Hematopoietic multipotent progenitor cell treated with erythropoietin and hydrocortisone succinate and interleukin-3 and kit ligand, for 15 days (in vitro differentiated cells): Measurements from ENCODE around the gene SELPLG.
"Not testable (repeated sequence)": the region's sequence is repeated elsewhere in the genome, so short reads cannot be mapped to it uniquely, and the experiment has no call there.

Experiments used
- DNase-seq: peaks from one replicate; pipeline ENCODE4 v3.0.0-alpha.2; 2015; ENCODE audit warnings: low spot score

SELPLG gene

GRCh38 chr12:108638141-108638827 is 4.6 kb upstream of the SELPLG start:
- DNase-seq, result no peak

- no peak for DNase-seq
These were observed 3.7 kb upstream of the SELPLG start for GRCh38 chr12:108637222-108637971.

GRCh38 chr12:108635997-108636808 is 2.5 kb upstream of the SELPLG start:
- DNase-seq, result no peak

GRCh38 chr12:108635201-108635996 is 1.7 kb upstream of the SELPLG start:
- DNase-seq, result no peak

GRCh38 chr12:108634341-108634751 is 652 bp upstream of the SELPLG start:
- DNase-seq, result peak; percentile 73

- no peak for DNase-seq
These were observed 587 bp downstream of the SELPLG start for GRCh38 chr12:108633081-108633533.

GRCh38 chr12:108631261-108631660 is 2.4 kb downstream of the SELPLG start:
- not testable (repeated sequence) for DNase-seq

GRCh38 chr12:108630481-108631207 is 3.0 kb downstream of the SELPLG start:
- DNase-seq, result peak; percentile 37

- peak; percentile 80 for DNase-seq
These were observed 3.7 kb downstream of the SELPLG start for GRCh38 chr12:108629824-108630476.

GRCh38 chr12:108629151-108629550 is 4.5 kb downstream of the SELPLG start:
- peak; percentile 46 for DNase-seq

GRCh38 chr12:108627134-108627920 is 6.4 kb downstream of the SELPLG start:
- DNase-seq, result no peak

GRCh38 chr12:108625228-108625627 is 8.5 kb downstream of the SELPLG start:
- DNase-seq, result no peak

GRCh38 chr12:108623577-108623976 is 10.1 kb downstream of the SELPLG start:
- no peak for DNase-seq

GRCh38 chr12:108622921-108623514 is 10.7 kb downstream of the SELPLG start:
- no peak for DNase-seq

- DNase-seq, result no peak
These were observed 11.3 kb downstream of the SELPLG start for GRCh38 chr12:108622421-108622820.

- no peak for DNase-seq
These were observed 12.5 kb downstream of the SELPLG start for GRCh38 chr12:108621161-108621560.

GRCh38 chr12:108620236-108620879 is 13.3 kb downstream of the SELPLG start:
- DNase-seq, result no peak

- DNase-seq, result no peak
These were observed 14.1 kb downstream of the SELPLG start for GRCh38 chr12:108619369-108620160.
